Subcutaneous abdominal adipose tissue (tissue), 5 donors: ENCODE measurements around the gene MBOAT2.
"Not testable (repeated sequence)": the region's sequence is repeated elsewhere in the genome, so short reads cannot be mapped to it uniquely, and the experiment has no call there.

Source experiments
- H3K27ac ChIP-seq: one replicate; pipeline ENCODE4 v1.7.0; 2013; ENCODE audit warnings: low read depth, mild to moderate bottlenecking, inconsistent platforms, low read length, moderate library complexity
- H3K27me3 ChIP-seq, 5 donors: one replicate each; pipeline ENCODE4 v1.7.0; 2013; ENCODE audit warnings: low read length in 5 of 5, inconsistent platforms in 1 of 5; ENCODE audit not compliant: control insufficient read depth in 5 of 5, insufficient read depth in 4 of 5
- H3K36me3 ChIP-seq, 5 donors: one replicate each; pipeline ENCODE4 v1.7.0; 2013; ENCODE audit warnings: low read length in 5 of 5; ENCODE audit not compliant: control insufficient read depth in 5 of 5, insufficient read depth in 5 of 5
- H3K4me1 ChIP-seq, 5 donors: one replicate each; pipeline ENCODE4 v1.7.0; 2013; ENCODE audit warnings: low read length in 5 of 5, mild to moderate bottlenecking in 3 of 5, moderate library complexity in 1 of 5; ENCODE audit not compliant: control insufficient read depth in 5 of 5, insufficient read depth in 5 of 5
- H3K4me3 ChIP-seq, 5 donors: one replicate each; pipeline ENCODE4 v1.7.0; 2013; ENCODE audit warnings: low read length in 5 of 5, low read depth in 1 of 5
- H3K9ac ChIP-seq, 5 donors: one replicate each; pipeline ENCODE4 v1.7.0; 2013; ENCODE audit warnings: low read length in 5 of 5, mild to moderate bottlenecking in 4 of 5, moderate library complexity in 3 of 5
- H3K9me3 ChIP-seq, 5 donors: one replicate each; pipeline ENCODE4 v1.7.0; 2013; ENCODE audit warnings: low read length in 5 of 5; ENCODE audit not compliant: control insufficient read depth in 5 of 5
- donor health status: healthy.
- donor health status: healthy.
- donor health status: healthy.
- donor health status: healthy.
- donor health status: healthy.

MBOAT2 gene

GRCh38 chr2:8984157-8984556 lies 19.3 kb downstream of the MBOAT2 start:
- Histone ChIP-seq H3K9me3 (no peaks in the 10 kb centered on the region), H3K4me3 (no peak overlapping the region), H3K27me3 (no peaks in the 10 kb centered on the region), H3K4me1 (peaks cover 0 to 4% (median 0%) of the 10 kb centered on the region in 5 donors), H3K36me3 (no peaks in the 10 kb centered on the region), H3K9ac (no peak overlapping the region), H3K27ac (no peak overlapping the region)

DNA sequence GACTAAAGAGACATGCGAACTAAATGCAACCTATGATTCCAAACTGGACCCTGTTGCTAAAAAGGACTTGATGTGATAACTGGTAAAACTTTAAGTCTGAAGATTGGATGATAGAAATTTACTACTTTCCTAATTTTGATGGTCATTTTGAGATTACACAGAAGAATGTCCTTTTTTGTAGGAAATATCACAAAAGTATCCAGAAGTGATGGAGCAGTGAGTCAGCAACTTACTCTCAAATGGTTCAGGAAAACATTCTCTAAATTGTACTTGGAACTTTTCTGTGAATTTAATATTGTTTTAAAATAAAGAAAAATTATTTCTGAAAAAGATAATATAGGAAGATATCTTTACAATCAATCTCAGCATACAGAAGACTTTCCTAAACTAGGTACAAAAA lies 19.9 kb downstream of the MBOAT2 start:
- H3K9me3 ChIP-seq = no peaks in the 10 kb centered on the region
- no peak overlapping the region for H3K4me3 ChIP-seq
- no peaks in the 10 kb centered on the region for H3K36me3 ChIP-seq
- H3K27ac ChIP-seq = no peak overlapping the region
- peaks cover 0 to 4% (median 0%) of the 10 kb centered on the region in 5 donors for H3K4me1 ChIP-seq
- no peaks in the 10 kb centered on the region for H3K27me3 ChIP-seq
- H3K9ac ChIP-seq = no peak overlapping the region

GRCh38 chr2:8981876-8982275 lies 21.6 kb downstream of the MBOAT2 start:
- Histone ChIP-seq H3K27me3 (no peaks in the 10 kb centered on the region), H3K36me3 (no peaks in the 10 kb centered on the region)

DNA sequence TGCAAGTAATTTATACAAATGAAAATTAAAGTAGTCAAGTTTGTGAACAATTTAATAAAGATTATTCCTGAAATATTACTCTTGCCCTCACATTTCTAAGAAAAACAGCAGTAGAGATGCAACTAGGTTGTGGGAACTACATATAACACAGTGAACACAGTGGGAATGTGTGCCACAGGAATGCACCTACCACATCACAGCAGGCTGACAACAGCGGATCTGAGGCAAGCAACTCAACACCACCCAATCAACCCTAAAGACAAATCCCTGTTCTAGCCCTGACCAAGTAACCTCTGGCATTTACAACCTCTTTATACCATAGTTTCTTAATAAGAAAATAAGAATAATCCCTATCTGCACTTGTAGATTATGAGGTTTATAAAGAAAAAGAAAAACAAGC lies 23.4 kb downstream of the MBOAT2 start:
- H3K4me3 ChIP-seq = no peak overlapping the region
- no peak overlapping the region for H3K9ac ChIP-seq
- H3K4me1 ChIP-seq = no peaks in the 10 kb centered on the region
- no peaks in the 10 kb centered on the region for H3K36me3 ChIP-seq
- H3K27me3 ChIP-seq = no peaks in the 10 kb centered on the region
- no peaks in the 10 kb centered on the region for H3K9me3 ChIP-seq
- H3K27ac ChIP-seq = no peak overlapping the region

More at GRCh38 chr2:8981876-8982275, 21.6 kb downstream of the MBOAT2 start:
- Histone ChIP-seq H3K9me3 (no peaks in the 10 kb centered on the region), H3K9ac (no peak overlapping the region), H3K4me3 (no peak overlapping the region), H3K4me1 (no peaks in the 10 kb centered on the region), H3K27ac (no peak overlapping the region)

DNA sequence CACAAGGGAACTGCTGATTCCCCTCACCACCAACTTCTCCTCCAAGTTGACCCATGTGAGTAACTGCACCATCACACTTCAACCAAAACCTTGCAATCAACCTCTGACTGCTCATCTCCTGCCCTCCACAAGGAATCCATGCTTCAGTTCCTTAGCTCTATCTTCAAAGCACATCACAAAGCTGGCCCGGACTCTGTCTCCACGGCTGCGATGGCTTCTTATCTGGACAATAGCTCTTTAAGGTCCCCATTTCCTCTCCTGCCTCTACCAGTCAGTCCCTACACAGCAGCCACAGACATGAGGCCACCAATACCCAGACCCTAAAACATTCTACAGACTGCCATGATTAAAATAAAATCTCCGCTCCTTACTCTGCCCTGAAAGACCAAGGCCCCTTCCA lies 25.7 kb downstream of the MBOAT2 start:
- H3K36me3 ChIP-seq = no peaks in the 10 kb centered on the region
- no peak overlapping the region for H3K9ac ChIP-seq
- no peaks in the 10 kb centered on the region for H3K9me3 ChIP-seq
- no peak overlapping the region for H3K4me3 ChIP-seq
- H3K27ac ChIP-seq = no peak overlapping the region
- H3K4me1 ChIP-seq = no peaks in the 10 kb centered on the region
- H3K27me3 ChIP-seq = no peaks in the 10 kb centered on the region

GRCh38 chr2:8976442-8977259 lies 26.8 kb downstream of the MBOAT2 start:
- Histone ChIP-seq H3K27ac (no peak overlapping the region), H3K36me3 (no peaks in the 10 kb centered on the region), H3K4me1 (no peaks in the 10 kb centered on the region), H3K9me3 (no peaks in the 10 kb centered on the region), H3K4me3 (no peak overlapping the region), H3K9ac (no peak overlapping the region), H3K27me3 (no peaks in the 10 kb centered on the region)

DNA sequence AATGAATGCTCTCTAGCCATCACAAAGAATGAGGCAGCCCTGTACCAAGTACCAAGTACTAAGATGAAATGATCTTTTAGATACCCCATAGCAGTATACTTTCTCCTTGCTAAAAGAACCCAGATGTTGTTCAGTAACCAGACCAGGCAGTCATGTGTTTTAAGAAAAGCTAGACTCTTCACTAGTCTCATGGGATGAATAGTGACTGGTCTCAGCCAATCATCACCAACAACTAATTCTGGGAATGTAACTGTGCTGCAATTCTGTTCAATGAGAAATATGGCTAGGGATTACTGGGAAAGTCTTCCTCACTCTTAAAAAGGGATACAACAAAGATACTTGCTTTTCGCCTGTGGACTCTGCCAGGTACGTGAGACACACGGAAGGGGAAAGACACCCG lies 29.5 kb downstream of the MBOAT2 start:
- H3K4me1 ChIP-seq = no peaks in the 10 kb centered on the region
- H3K9ac ChIP-seq = no peak overlapping the region
- no peaks in the 10 kb centered on the region for H3K9me3 ChIP-seq
- H3K27ac ChIP-seq = no peak overlapping the region
- H3K4me3 ChIP-seq = no peak overlapping the region
- H3K36me3 ChIP-seq = no peaks in the 10 kb centered on the region
- no peaks in the 10 kb centered on the region for H3K27me3 ChIP-seq

GRCh38 chr2:8973017-8973416 lies 30.5 kb downstream of the MBOAT2 start:
- not testable (repeated sequence) for H3K4me1 ChIP-seq, H3K27ac ChIP-seq, H3K27me3 ChIP-seq, H3K4me3 ChIP-seq, H3K9me3 ChIP-seq, H3K36me3 ChIP-seq, H3K9ac ChIP-seq

DNA sequence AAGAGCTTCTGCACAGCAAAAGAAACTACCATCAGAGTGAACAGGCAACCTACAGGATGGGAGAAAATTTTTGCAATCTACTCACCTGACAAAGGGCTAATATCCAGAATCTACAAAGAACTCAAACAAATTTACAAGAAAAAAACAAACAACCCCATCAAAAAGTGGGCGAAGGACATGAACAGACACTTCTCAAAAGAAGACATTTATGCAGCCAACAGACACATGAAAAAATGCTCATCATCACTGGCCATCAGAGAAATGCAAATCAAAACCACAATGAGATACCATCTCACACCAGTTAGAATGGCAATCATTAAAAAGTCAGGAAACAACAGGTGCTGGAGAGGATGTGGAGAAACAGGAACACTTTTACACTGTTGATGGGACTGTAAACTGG lies 30.9 kb downstream of the MBOAT2 start:
- not testable (repeated sequence) for H3K27me3 ChIP-seq, H3K36me3 ChIP-seq, H3K4me1 ChIP-seq, H3K4me3 ChIP-seq, H3K9ac ChIP-seq, H3K9me3 ChIP-seq, H3K27ac ChIP-seq

GRCh38 chr2:8969348-8969747 lies 34.1 kb downstream of the MBOAT2 start:
- not testable (repeated sequence) for H3K36me3 ChIP-seq, H3K9ac ChIP-seq, H3K9me3 ChIP-seq, H3K27me3 ChIP-seq, H3K27ac ChIP-seq, H3K4me3 ChIP-seq, H3K4me1 ChIP-seq
